Suppressor macrophage treated with lipopolysaccharide for 4 hours (primary cell): ENCODE data around the gene PLPPR5.

Experiments
- DNase-seq: peaks from one replicate; pipeline ENCODE4 v3.0.0-alpha.2; 2020

PLPPR5 gene

GRCh38 chr1:98967122-98967521 is 37.5 kb downstream of the PLPPR5 start:
- DNase-seq = no peak

- no peak for DNase-seq
Observed at GRCh38 chr1:98965394-98965793, 39.3 kb downstream of the PLPPR5 start.

- no peak for DNase-seq
Observed at GRCh38 chr1:98964198-98964597, 40.5 kb downstream of the PLPPR5 start.

GRCh38 chr1:98963064-98963758 is 41.5 kb downstream of the PLPPR5 start:
- DNase-seq = no peak

- no peak for DNase-seq
Observed at GRCh38 chr1:98962156-98962555, 42.5 kb downstream of the PLPPR5 start.

- DNase-seq = no peak
Observed at GRCh38 chr1:98949621-98950020, 55.0 kb downstream of the PLPPR5 start.

GRCh38 chr1:98949166-98949565 is 55.5 kb downstream of the PLPPR5 start:
- no peak for DNase-seq

GRCh38 chr1:98947071-98947470 is 57.6 kb downstream of the PLPPR5 start:
- no peak for DNase-seq

- no peak for DNase-seq
Observed at GRCh38 chr1:98940722-98941079, 64.0 kb downstream of the PLPPR5 start.

- DNase-seq = no peak
Observed at GRCh38 chr1:98940069-98940721, 64.5 kb downstream of the PLPPR5 start.

- DNase-seq = no peak
Observed at GRCh38 chr1:98939471-98939870, 65.2 kb downstream of the PLPPR5 start.

GRCh38 chr1:98937347-98937746 is 67.3 kb downstream of the PLPPR5 start:
- no peak for DNase-seq

- no peak for DNase-seq
Observed at GRCh38 chr1:98932184-98932583, 72.5 kb downstream of the PLPPR5 start.

GRCh38 chr1:98931128-98931835 is 73.4 kb downstream of the PLPPR5 start:
- DNase-seq = no peak

- DNase-seq = no peak
Observed at GRCh38 chr1:98929437-98929836, 75.2 kb downstream of the PLPPR5 start.

GRCh38 chr1:98926597-98926996 is 78.1 kb downstream of the PLPPR5 start:
- no peak for DNase-seq

- no peak for DNase-seq
Observed at GRCh38 chr1:98924977-98925376, 79.7 kb downstream of the PLPPR5 start.

GRCh38 chr1:98923667-98924066 is 81.0 kb downstream of the PLPPR5 start:
- DNase-seq = no peak

GRCh38 chr1:98921817-98922216 is 82.8 kb downstream of the PLPPR5 start:
- no peak for DNase-seq

GRCh38 chr1:98920441-98921110 is 84.1 kb downstream of the PLPPR5 start:
- DNase-seq = no peak

GRCh38 chr1:98919652-98920051 is 85.0 kb downstream of the PLPPR5 start:
- no peak for DNase-seq

- DNase-seq = no peak
Observed at GRCh38 chr1:98919211-98919610, 85.5 kb downstream of the PLPPR5 start.

GRCh38 chr1:98914547-98914946 is 90.1 kb downstream of the PLPPR5 start:
- no peak for DNase-seq

GRCh38 chr1:98910827-98911226 is 93.8 kb downstream of the PLPPR5 start:
- DNase-seq = no peak
